ENCODE results near the gene GMPPA. TPM values are rescaled to one million over a fixed set of nuclear protein-coding genes. Genes with fewer than 3 reads are reported as not detected.

Gene GMPPA
- total and polyA plus RNA-seq, 2 donors (not counting 1 experiment from before 2014, with no cell fraction given), result 38.3 to 59.7 TPM

DNA sequence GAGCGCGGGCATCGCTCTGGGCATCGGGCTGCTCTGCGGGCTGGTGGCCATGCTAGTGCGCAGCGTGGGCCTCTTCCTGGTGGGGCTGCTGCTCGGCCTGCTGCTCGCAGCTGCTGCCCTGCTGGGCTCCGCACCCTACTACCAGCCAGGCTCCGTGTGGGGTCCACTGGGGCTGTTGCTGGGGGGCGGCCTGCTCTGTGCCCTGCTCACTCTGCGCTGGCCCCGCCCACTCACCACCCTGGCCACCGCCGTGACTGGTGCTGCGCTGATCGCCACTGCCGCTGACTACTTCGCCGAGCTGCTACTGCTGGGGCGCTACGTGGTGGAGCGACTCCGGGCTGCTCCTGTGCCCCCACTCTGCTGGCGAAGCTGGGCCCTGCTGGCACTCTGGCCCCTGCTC, 48.9 kb downstream of the GMPPA start:
- no peak for DNase-seq (ENCODE audit: low read depth in 2 of 2)
- Histone ChIP-seq H3K9me3 (ENCODE audit: control insufficient read depth, insufficient read depth, low read depth, low read length) (no peaks in the 10 kb centered on the region), H3K79me2 (ENCODE audit: control insufficient read depth, insufficient read depth, low read length) (no peaks in the 10 kb centered on the region), H3K27ac (ENCODE audit: insufficient read depth, low read length) (no peak overlapping the region), H3K27me3 (ENCODE audit: control insufficient read depth, insufficient read depth, low read length) (peaks cover 6% of the 10 kb centered on the region), H3K9ac (ENCODE audit: insufficient read depth, low read length) (no peak overlapping the region), H3K4me2 (ENCODE audit: extremely low read depth, insufficient read depth, low read length) (no peak overlapping the region), H2AFZ (ENCODE audit: low read length) (no peak overlapping the region), H3K36me3 (ENCODE audit: control insufficient read depth, insufficient read depth, low read length) (no peaks in the 10 kb centered on the region), H3K4me3 (replicated peaks in 1 of 4; ENCODE audit: control extremely low read depth in 1 of 4, insufficient read depth in 1 of 4, low read depth in 3 of 4, low read length in 4 of 4) (no peak overlapping the region), H4K20me1 (ENCODE audit: control insufficient read depth, extremely low read depth, insufficient read depth, low read length) (no peaks in the 10 kb centered on the region), H3K4me1 (ENCODE audit: control insufficient read depth, extremely low read depth, insufficient read depth, low read length) (peaks cover 3% of the 10 kb centered on the region)
- TF ChIP-seq EZH2 (IDR thresholded peaks at IDR 0.05; ENCODE audit: low read length, missing control alignments), result no peak
- TF ChIP-seq, protein P1, sequence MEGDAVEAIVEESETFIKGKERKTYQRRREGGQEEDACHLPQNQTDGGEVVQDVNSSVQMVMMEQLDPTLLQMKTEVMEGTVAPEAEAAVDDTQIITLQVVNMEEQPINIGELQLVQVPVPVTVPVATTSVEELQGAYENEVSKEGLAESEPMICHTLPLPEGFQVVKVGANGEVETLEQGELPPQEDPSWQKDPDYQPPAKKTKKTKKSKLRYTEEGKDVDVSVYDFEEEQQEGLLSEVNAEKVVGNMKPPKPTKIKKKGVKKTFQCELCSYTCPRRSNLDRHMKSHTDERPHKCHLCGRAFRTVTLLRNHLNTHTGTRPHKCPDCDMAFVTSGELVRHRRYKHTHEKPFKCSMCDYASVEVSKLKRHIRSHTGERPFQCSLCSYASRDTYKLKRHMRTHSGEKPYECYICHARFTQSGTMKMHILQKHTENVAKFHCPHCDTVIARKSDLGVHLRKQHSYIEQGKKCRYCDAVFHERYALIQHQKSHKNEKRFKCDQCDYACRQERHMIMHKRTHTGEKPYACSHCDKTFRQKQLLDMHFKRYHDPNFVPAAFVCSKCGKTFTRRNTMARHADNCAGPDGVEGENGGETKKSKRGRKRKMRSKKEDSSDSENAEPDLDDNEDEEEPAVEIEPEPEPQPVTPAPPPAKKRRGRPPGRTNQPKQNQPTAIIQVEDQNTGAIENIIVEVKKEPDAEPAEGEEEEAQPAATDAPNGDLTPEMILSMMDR (conservative IDR thresholded peaks at IDR 0.05 in 1 of 2, IDR thresholded peaks at IDR 0.05 in 1 of 2; ENCODE audit: low read depth in 1 of 2, low read length in 2 of 2), result no peak

DNA sequence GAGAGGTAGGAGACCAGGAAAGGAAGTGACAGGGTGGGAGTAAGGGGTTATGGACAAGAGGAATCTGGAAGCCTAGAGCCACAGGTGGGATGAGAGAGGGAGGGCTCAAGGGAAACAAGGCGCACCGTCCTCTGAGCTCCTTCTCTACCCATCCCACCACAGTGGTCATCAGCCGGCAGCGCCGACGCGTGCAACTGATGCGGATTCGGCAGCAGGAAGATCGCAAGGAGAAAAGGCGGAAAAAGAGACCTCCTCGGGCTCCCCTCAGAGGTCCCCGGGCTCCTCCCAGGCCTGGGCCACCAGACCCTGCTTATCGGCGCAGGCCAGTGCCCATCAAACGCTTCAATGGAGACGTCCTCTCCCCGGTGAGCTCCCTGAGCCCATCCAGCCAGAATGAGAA, 50.3 kb downstream of the GMPPA start:
- Histone ChIP-seq H3K36me3 (ENCODE audit: control insufficient read depth, insufficient read depth, low read length) (no peaks in the 10 kb centered on the region), H3K27me3 (ENCODE audit: control insufficient read depth, insufficient read depth, low read length) (peaks cover 6% of the 10 kb centered on the region), H3K4me1 (ENCODE audit: control insufficient read depth, extremely low read depth, insufficient read depth, low read length) (peaks cover 3% of the 10 kb centered on the region), H3K9me3 (ENCODE audit: control insufficient read depth, insufficient read depth, low read depth, low read length) (no peaks in the 10 kb centered on the region), H2AFZ (ENCODE audit: low read length) (no peak overlapping the region), H3K79me2 (ENCODE audit: control insufficient read depth, insufficient read depth, low read length) (no peaks in the 10 kb centered on the region), H3K27ac (ENCODE audit: insufficient read depth, low read length) (no peak overlapping the region), H4K20me1 (ENCODE audit: control insufficient read depth, extremely low read depth, insufficient read depth, low read length) (no peaks in the 10 kb centered on the region), H3K9ac (ENCODE audit: insufficient read depth, low read length) (no peak overlapping the region), H3K4me3 (replicated peaks in 1 of 4; ENCODE audit: control extremely low read depth in 1 of 4, insufficient read depth in 1 of 4, low read depth in 3 of 4, low read length in 4 of 4) (no peak overlapping the region), H3K4me2 (ENCODE audit: extremely low read depth, insufficient read depth, low read length) (no peak overlapping the region)
- no peak for DNase-seq (ENCODE audit: low read depth in 2 of 2)
- TF ChIP-seq, protein P1 (conservative IDR thresholded peaks at IDR 0.05 in 1 of 2, IDR thresholded peaks at IDR 0.05 in 1 of 2; ENCODE audit: low read depth in 1 of 2, low read length in 2 of 2), result no peak
- TF ChIP-seq EZH2 (IDR thresholded peaks at IDR 0.05; ENCODE audit: low read length, missing control alignments), result no peak

GRCh38 chr2:219549619-219550018, 50.9 kb downstream of the GMPPA start:
- Histone ChIP-seq H3K9me3 (ENCODE audit: control insufficient read depth, insufficient read depth, low read depth, low read length) (no peaks in the 10 kb centered on the region), H3K27me3 (ENCODE audit: control insufficient read depth, insufficient read depth, low read length) (peaks cover 6% of the 10 kb centered on the region), H3K4me2 (ENCODE audit: extremely low read depth, insufficient read depth, low read length) (no peak overlapping the region), H3K36me3 (ENCODE audit: control insufficient read depth, insufficient read depth, low read length) (no peaks in the 10 kb centered on the region), H3K27ac (ENCODE audit: insufficient read depth, low read length) (no peak overlapping the region), H4K20me1 (ENCODE audit: control insufficient read depth, extremely low read depth, insufficient read depth, low read length) (no peaks in the 10 kb centered on the region), H3K4me1 (ENCODE audit: control insufficient read depth, extremely low read depth, insufficient read depth, low read length) (peaks cover 3% of the 10 kb centered on the region), H3K4me3 (replicated peaks in 1 of 4; ENCODE audit: control extremely low read depth in 1 of 4, insufficient read depth in 1 of 4, low read depth in 3 of 4, low read length in 4 of 4) (no peak overlapping the region), H2AFZ (ENCODE audit: low read length) (no peak overlapping the region), H3K79me2 (ENCODE audit: control insufficient read depth, insufficient read depth, low read length) (no peaks in the 10 kb centered on the region), H3K9ac (ENCODE audit: insufficient read depth, low read length) (no peak overlapping the region)
- no peak for DNase-seq (ENCODE audit: low read depth in 2 of 2)
- TF ChIP-seq, protein P1 (conservative IDR thresholded peaks at IDR 0.05 in 1 of 2, IDR thresholded peaks at IDR 0.05 in 1 of 2; ENCODE audit: low read depth in 1 of 2, low read length in 2 of 2), result no peak
- no peak for TF ChIP-seq EZH2 (IDR thresholded peaks at IDR 0.05; ENCODE audit: low read length, missing control alignments)

Data from fibroblast of lung (primary cell).